Measurements from ENCODE around the gene CTNNBL1.
"Not testable (repeated sequence)": the region's sequence is repeated elsewhere in the genome, so short reads cannot be mapped to it uniquely, and the experiment has no call there.

CTNNBL1 gene

GRCh38 chr20:37669062-37669772, 24.6 kb upstream of the CTNNBL1 start:
- peak; percentile 30 for DNase-seq (ENCODE audit: low read depth, low spot score)

GRCh38 chr20:37669773-37670236, 24.0 kb upstream of the CTNNBL1 start:
- H3K4me1 ChIP-seq (ENCODE audit: insufficient read depth, insufficient read length): peaks cover 9% of the 10 kb centered on the region
- no peak for DNase-seq (ENCODE audit: low read depth, low spot score)
- TF ChIP-seq ZNF274 (IDR thresholded peaks at IDR 0.05; ENCODE audit: low read depth, low read length): no peak
- no peak for TF ChIP-seq YY1 (IDR thresholded peaks at IDR 0.05; ENCODE audit: insufficient read depth, insufficient read length)
- no peak for TF ChIP-seq SUZ12 (IDR thresholded peaks at IDR 0.05; ENCODE audit: extremely low read depth, insufficient read depth, insufficient read length)
- no peak overlapping the region for H3K9ac ChIP-seq (ENCODE audit: insufficient read length, low read depth)
- no peaks in the 10 kb centered on the region for H3K27me3 ChIP-seq (ENCODE audit: insufficient read depth, insufficient read length)
- no peak overlapping the region for H3K4me3 ChIP-seq (ENCODE audit: insufficient read length, low read depth)
- peaks cover 5% of the 10 kb centered on the region for H3K9me3 ChIP-seq (ENCODE audit: insufficient read depth, low read length)
- no peaks in the 10 kb centered on the region for H3K36me3 ChIP-seq (ENCODE audit: insufficient read depth, insufficient read length, low read length)

More at GRCh38 chr20:37669062-37669772, 24.6 kb upstream of the CTNNBL1 start:
- TF ChIP-seq YY1 (IDR thresholded peaks at IDR 0.05; ENCODE audit: insufficient read depth, insufficient read length): no peak
- TF ChIP-seq SUZ12 (IDR thresholded peaks at IDR 0.05; ENCODE audit: extremely low read depth, insufficient read depth, insufficient read length): no peak
- TF ChIP-seq ZNF274 (IDR thresholded peaks at IDR 0.05; ENCODE audit: low read depth, low read length): no peak
- H3K27me3 ChIP-seq (ENCODE audit: insufficient read depth, insufficient read length): no peaks in the 10 kb centered on the region
- H3K9ac ChIP-seq (ENCODE audit: insufficient read length, low read depth): no peak overlapping the region
- H3K36me3 ChIP-seq (ENCODE audit: insufficient read depth, insufficient read length, low read length): no peaks in the 10 kb centered on the region
- H3K4me3 ChIP-seq (ENCODE audit: insufficient read length, low read depth): no peak overlapping the region
- H3K4me1 ChIP-seq (ENCODE audit: insufficient read depth, insufficient read length): peaks cover 9% of the 10 kb centered on the region
- peaks cover 11% of the 10 kb centered on the region for H3K9me3 ChIP-seq (ENCODE audit: insufficient read depth, low read length)

DNA sequence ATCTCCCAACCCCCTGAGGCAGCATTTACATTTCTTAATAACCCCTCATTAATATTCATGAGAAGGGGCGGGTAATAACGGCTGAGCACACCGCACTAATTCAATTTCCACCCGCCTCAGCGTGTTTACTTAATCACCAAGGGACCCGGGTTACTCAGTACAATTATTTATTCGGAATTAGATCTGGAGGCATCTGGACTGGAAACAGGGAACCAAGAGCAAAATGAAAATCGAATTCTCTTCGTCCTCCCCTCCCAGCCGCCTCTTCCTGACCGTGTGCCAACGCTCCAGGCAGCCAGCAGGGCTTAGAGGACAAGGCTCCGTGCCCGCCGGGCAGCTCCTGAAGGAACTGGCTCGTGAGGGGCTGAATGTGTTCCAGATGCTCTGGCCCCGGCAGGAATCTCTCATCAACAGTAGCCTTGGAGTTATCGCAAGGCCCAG, 23.5 kb upstream of the CTNNBL1 start:
- H3K9ac ChIP-seq (ENCODE audit: insufficient read length, low read depth): no peak overlapping the region
- H3K4me3 ChIP-seq (ENCODE audit: insufficient read length, low read depth): no peak overlapping the region
- H3K36me3 ChIP-seq (ENCODE audit: insufficient read depth, insufficient read length, low read length): no peaks in the 10 kb centered on the region
- H3K27me3 ChIP-seq (ENCODE audit: insufficient read depth, insufficient read length): no peaks in the 10 kb centered on the region
- H3K4me1 ChIP-seq (ENCODE audit: insufficient read depth, insufficient read length): peaks cover 9% of the 10 kb centered on the region
- no peak for DNase-seq (ENCODE audit: low read depth, low spot score)
- H3K9me3 ChIP-seq (ENCODE audit: insufficient read depth, low read length): no peaks in the 10 kb centered on the region; the same call in 1 of the 2 replicates
- TF ChIP-seq ZNF274 (IDR thresholded peaks at IDR 0.05; ENCODE audit: low read depth, low read length) (no peak), SUZ12 (IDR thresholded peaks at IDR 0.05; ENCODE audit: extremely low read depth, insufficient read depth, insufficient read length) (no peak), YY1 (IDR thresholded peaks at IDR 0.05; ENCODE audit: insufficient read depth, insufficient read length) (no peak)

DNA sequence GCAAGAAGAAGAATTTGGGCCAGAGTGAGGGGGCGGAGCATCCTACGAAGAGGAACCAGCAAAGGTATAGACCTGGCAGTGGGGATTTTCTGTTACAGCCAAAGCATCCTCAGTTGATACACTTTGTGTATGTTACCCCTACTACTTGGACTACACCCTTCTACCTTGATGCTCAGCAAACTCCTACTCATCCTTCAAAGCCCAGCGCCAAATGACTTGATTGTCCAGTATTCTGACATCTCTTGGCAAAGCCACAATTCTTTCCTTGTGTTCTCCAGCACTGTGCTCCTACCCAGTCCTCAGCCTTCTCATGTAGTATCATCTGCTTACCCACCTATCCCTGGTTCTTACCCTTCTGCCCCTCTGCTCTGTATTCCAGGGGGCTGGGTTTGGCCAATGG, 21.7 kb upstream of the CTNNBL1 start:
- Histone ChIP-seq H3K4me3 (ENCODE audit: insufficient read length, low read depth) (no peak overlapping the region), H3K4me1 (ENCODE audit: insufficient read depth, insufficient read length) (peaks cover 9% of the 10 kb centered on the region), H3K36me3 (ENCODE audit: insufficient read depth, insufficient read length, low read length) (no peaks in the 10 kb centered on the region), H3K9me3 (ENCODE audit: insufficient read depth, low read length) (no peaks in the 10 kb centered on the region), H3K27me3 (ENCODE audit: insufficient read depth, insufficient read length) (no peaks in the 10 kb centered on the region), H3K9ac (ENCODE audit: insufficient read length, low read depth) (no peak overlapping the region)
- TF ChIP-seq SUZ12 (IDR thresholded peaks at IDR 0.05; ENCODE audit: extremely low read depth, insufficient read depth, insufficient read length) (no peak), YY1 (IDR thresholded peaks at IDR 0.05; ENCODE audit: insufficient read depth, insufficient read length) (no peak), ZNF274 (IDR thresholded peaks at IDR 0.05; ENCODE audit: low read depth, low read length) (no peak)
- no peak for DNase-seq (ENCODE audit: low read depth, low spot score)

- no peak overlapping the region for H3K4me3 ChIP-seq (ENCODE audit: insufficient read length, low read depth)
- H3K4me1 ChIP-seq (ENCODE audit: insufficient read depth, insufficient read length): peaks cover 9% of the 10 kb centered on the region
- H3K9me3 ChIP-seq (ENCODE audit: insufficient read depth, low read length): no peaks in the 10 kb centered on the region
- no peak for DNase-seq (ENCODE audit: low read depth, low spot score)
- H3K9ac ChIP-seq (ENCODE audit: insufficient read length, low read depth): no peak overlapping the region
- TF ChIP-seq ZNF274 (IDR thresholded peaks at IDR 0.05; ENCODE audit: low read depth, low read length) (no peak), YY1 (IDR thresholded peaks at IDR 0.05; ENCODE audit: insufficient read depth, insufficient read length) (no peak), SUZ12 (IDR thresholded peaks at IDR 0.05; ENCODE audit: extremely low read depth, insufficient read depth, insufficient read length) (no peak)
- no peaks in the 10 kb centered on the region for H3K36me3 ChIP-seq (ENCODE audit: insufficient read depth, insufficient read length, low read length)
- peaks cover 7% of the 10 kb centered on the region for H3K27me3 ChIP-seq (ENCODE audit: insufficient read depth, insufficient read length)
Measured at GRCh38 chr20:37673444-37673843, 20.4 kb upstream of the CTNNBL1 start.

DNA sequence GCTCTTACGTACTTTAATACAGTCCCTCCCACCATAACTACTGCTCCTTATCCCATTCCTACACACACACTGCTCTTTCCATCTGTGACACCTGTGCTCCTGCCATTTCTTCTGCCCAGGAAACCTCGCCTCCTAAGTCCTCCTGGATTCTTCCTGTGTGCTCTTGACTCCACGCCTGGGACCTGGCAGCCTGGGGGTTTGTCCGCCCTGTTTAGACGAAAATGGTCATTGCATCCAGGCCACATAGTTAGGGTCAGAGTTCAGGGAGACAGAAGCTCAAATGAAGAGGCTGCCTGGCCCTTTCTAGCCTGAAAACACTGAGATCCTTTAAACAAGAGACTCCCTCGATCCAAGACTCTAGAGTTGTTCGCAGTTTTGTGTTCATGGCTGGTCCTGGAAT, 17.4 kb upstream of the CTNNBL1 start:
- Histone ChIP-seq H3K27me3 (ENCODE audit: insufficient read depth, insufficient read length) (peaks cover 7% of the 10 kb centered on the region), H3K4me1 (ENCODE audit: insufficient read depth, insufficient read length) (no peaks in the 10 kb centered on the region), H3K9ac (ENCODE audit: insufficient read length, low read depth) (no peak overlapping the region), H3K4me3 (ENCODE audit: insufficient read length, low read depth) (no peak overlapping the region), H3K36me3 (ENCODE audit: insufficient read depth, insufficient read length, low read length) (no peaks in the 10 kb centered on the region), H3K9me3 (ENCODE audit: insufficient read depth, low read length) (no peaks in the 10 kb centered on the region)
- no peak for DNase-seq (ENCODE audit: low read depth, low spot score)
- TF ChIP-seq ZNF274 (IDR thresholded peaks at IDR 0.05; ENCODE audit: low read depth, low read length) (no peak), SUZ12 (IDR thresholded peaks at IDR 0.05; ENCODE audit: extremely low read depth, insufficient read depth, insufficient read length) (no peak), YY1 (IDR thresholded peaks at IDR 0.05; ENCODE audit: insufficient read depth, insufficient read length) (no peak)

- Histone ChIP-seq H3K4me1 (ENCODE audit: insufficient read depth, insufficient read length) (no peaks in the 10 kb centered on the region), H3K4me3 (ENCODE audit: insufficient read length, low read depth) (no peak overlapping the region), H3K36me3 (ENCODE audit: insufficient read depth, insufficient read length, low read length) (no peaks in the 10 kb centered on the region), H3K27me3 (ENCODE audit: insufficient read depth, insufficient read length) (peaks cover 7% of the 10 kb centered on the region), H3K9ac (ENCODE audit: insufficient read length, low read depth) (no peak overlapping the region), H3K9me3 (ENCODE audit: insufficient read depth, low read length) (no peaks in the 10 kb centered on the region)
- TF ChIP-seq SUZ12 (IDR thresholded peaks at IDR 0.05; ENCODE audit: extremely low read depth, insufficient read depth, insufficient read length) (no peak), YY1 (IDR thresholded peaks at IDR 0.05; ENCODE audit: insufficient read depth, insufficient read length) (no peak), ZNF274 (IDR thresholded peaks at IDR 0.05; ENCODE audit: low read depth, low read length) (no peak)
- DNase-seq (ENCODE audit: low read depth, low spot score): no peak
Measured at GRCh38 chr20:37677969-37678861, 15.6 kb upstream of the CTNNBL1 start.

DNA sequence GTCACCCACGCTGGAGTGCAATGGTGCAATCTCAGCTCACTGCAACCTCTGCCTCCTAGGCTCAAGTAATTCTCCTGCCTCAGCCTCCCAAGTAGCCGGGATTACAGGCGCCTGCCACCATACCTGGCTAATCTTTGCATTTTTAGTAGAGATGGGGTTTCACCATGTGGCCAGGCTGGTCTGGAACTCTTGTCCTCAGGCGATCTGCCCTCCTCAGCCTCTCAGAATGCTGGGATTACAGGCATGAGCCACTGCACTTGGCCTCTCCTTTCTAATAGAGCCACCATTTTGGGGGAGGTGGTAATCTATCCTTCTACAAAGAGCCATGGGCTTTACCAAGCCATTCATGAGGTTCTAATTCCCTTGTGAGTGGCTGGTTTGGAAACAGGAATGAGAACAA, 14.1 kb upstream of the CTNNBL1 start:
- H3K36me3 ChIP-seq (ENCODE audit: insufficient read depth, insufficient read length, low read length); H3K9ac ChIP-seq (ENCODE audit: insufficient read length, low read depth); DNase-seq (ENCODE audit: low read depth, low spot score): not testable (repeated sequence)

More for the DNA sequence above, 14.1 kb upstream of the CTNNBL1 start:
- not testable (repeated sequence) for H3K27me3 ChIP-seq (ENCODE audit: insufficient read depth, insufficient read length); H3K4me3 ChIP-seq (ENCODE audit: insufficient read length, low read depth); H3K9me3 ChIP-seq (ENCODE audit: insufficient read depth, low read length); H3K4me1 ChIP-seq (ENCODE audit: insufficient read depth, insufficient read length)

Data from NT2/D1 (cell line).